NB4 (cell line): ENCODE measurements around the gene HS6ST2.

ENCODE experiments used
- CTCF ChIP-seq: IDR thresholded peaks from one replicate; pipeline ENCODE4 v1.5.1; 2012; ENCODE audit warnings: low read depth, low read length
- MAX ChIP-seq: IDR thresholded peaks from 2 replicates; pipeline ENCODE4 v1.6.1; 2011; ENCODE audit warnings: low read depth, low read length

GRCh38 chrX:132664273-132664672 lies 294.2 kb downstream of the HS6ST2 start:
- TF ChIP-seq CTCF (no peak), MAX (no peak)
